Measurements from ENCODE around the gene ZNF878. TPM values are rescaled to one million over a fixed set of nuclear protein-coding genes. Genes with fewer than 3 reads are reported as not detected.
A peak's percentile ranks its signal among the peaks of the same experiment; 100 is the strongest.

ZNF878 gene
- total and polyA plus RNA-seq, 2 of the 13 experiments (the other 11 are each of a cell fraction or from before 2014, with no cell fraction given), result 0.46 to 5.2 TPM

DNA sequence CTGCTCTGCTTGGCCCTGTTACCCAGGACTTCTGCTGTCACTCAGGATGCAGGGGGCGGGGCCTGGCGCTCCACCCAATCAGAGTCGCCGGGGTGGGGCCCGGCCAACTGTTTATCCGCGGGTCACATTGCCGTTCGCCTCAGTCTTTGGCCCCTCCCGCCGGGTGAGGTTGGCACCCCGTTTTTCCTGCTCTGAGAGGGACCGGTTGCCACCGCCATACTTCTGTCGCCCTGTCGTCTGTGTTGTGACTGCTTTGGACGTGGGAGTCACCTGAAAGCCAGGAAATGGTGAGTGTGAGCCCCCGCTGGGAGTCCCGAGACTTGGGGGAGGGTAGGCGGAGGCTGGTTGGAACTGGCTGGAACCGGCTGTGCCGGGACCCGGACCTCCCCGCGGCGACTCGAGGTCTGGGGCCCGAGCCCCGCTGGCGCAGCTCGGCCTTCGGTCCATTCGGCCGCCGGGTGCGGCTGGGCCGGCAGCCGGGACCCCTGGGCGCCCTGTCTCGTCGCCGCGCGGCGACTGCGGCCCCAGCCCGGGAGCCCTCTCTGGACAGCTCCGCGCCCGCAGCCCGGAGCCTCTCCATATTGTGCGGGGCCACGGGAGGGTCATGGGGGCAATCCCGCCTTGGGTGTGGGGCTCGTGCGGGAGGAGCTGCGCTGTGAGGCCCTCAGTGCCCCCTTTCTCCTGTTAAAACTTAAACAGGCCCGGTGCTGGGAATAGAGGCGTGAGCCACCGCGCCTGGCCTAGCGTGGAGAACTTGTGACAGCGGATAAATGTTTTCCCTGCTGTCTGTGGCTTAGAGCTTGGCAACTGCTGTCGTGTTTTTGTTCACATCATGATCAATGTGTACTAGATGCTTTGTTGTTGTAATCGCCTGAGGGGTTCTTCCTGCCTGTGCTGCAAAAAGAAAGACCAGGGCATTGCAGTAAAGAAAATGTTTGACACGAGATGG is 12.1 kb upstream of the ZNF878 start, which contains the start of gene ZNF844 (continued):
- TF ChIP-seq ZBTB40 (IDR thresholded peaks at IDR 0.05) (no peak), ZBTB40 (CRISPR knock-in tag; IDR thresholded peaks at IDR 0.05) (no peak), POGZ (CRISPR knock-in tag; IDR thresholded peaks at IDR 0.05) (no peak), ZNF260 (CRISPR knock-in tag; IDR thresholded peaks at IDR 0.05; ENCODE audit: borderline replicate concordance, low read depth) (no peak), ZNF546 (CRISPR knock-in tag; conservative IDR thresholded peaks at IDR 0.05) (no peak), ZNF17 (CRISPR knock-in tag; IDR thresholded peaks at IDR 0.05) (no peak), SALL1 (CRISPR knock-in tag; IDR thresholded peaks at IDR 0.05) (peak; percentile 36; the same call in 1 of the 2 replicates), ZNF230 (CRISPR knock-in tag; IDR thresholded peaks at IDR 0.05) (no peak), FOXP1 (IDR thresholded peaks at IDR 0.05) (no peak), FOXP1 (CRISPR knock-in tag; IDR thresholded peaks at IDR 0.05) (no peak), NR2F6 (IDR thresholded peaks at IDR 0.05) (no peak), NR2F6 (CRISPR knock-in tag; IDR thresholded peaks at IDR 0.05) (no peak), ZNF264 (CRISPR knock-in tag; IDR thresholded peaks at IDR 0.05) (no peak), HDAC1 (CRISPR knock-in tag; IDR thresholded peaks at IDR 0.05) (peak; percentile 44; the same call in 1 of the 2 replicates), ZNF75D (CRISPR knock-in tag; IDR thresholded peaks at IDR 0.05; ENCODE audit: borderline replicate concordance) (no peak), ZNF441 (CRISPR knock-in tag; IDR thresholded peaks at IDR 0.05; ENCODE audit: borderline replicate concordance) (no peak), ZNF879 (CRISPR knock-in tag; IDR thresholded peaks at IDR 0.05) (no peak), ZNF772 (CRISPR knock-in tag; IDR thresholded peaks at IDR 0.05) (no peak), MXD4 (CRISPR knock-in tag; IDR thresholded peaks at IDR 0.05) (peak; percentile 38; the same call in 1 of the 2 replicates), UBTF (CRISPR knock-in tag; IDR thresholded peaks at IDR 0.05) (peak; percentile 68; the same call in 1 of the 2 replicates)
